22Rv1 (cell line): ENCODE measurements around the gene AGRP.
"Not testable (repeated sequence)": the region's sequence is repeated elsewhere in the genome, so short reads cannot be mapped to it uniquely, and the experiment has no call there.

Source experiments
- H3K27ac ChIP-seq: fragments of 450-650 bp; 2 replicates; pipeline ENCODE4 v1.5.1; 2017
- CTCF ChIP-seq: fragments of 450-650 bp; IDR thresholded peaks from 2 replicates; pipeline ENCODE4 v1.5.1; 2017; ENCODE audit warnings: mild to moderate bottlenecking
- ZFX ChIP-seq: fragments of 450-650 bp; IDR thresholded peaks from 2 replicates; pipeline ENCODE4 v1.6.1; 2017; ENCODE audit warnings: antibody characterized with exemption, borderline replicate concordance

Gene AGRP

GRCh38 chr16:67517155-67517445, 33.8 kb upstream of the AGRP start:
- no peak overlapping the region for H3K27ac ChIP-seq

GRCh38 chr16:67516296-67517154, 33.2 kb upstream of the AGRP start:
- TF ChIP-seq CTCF (no peak), ZFX (no peak)
- no peak overlapping the region for H3K27ac ChIP-seq

More at GRCh38 chr16:67517155-67517445, 33.8 kb upstream of the AGRP start:
- TF ChIP-seq ZFX (no peak), CTCF (no peak)

DNA sequence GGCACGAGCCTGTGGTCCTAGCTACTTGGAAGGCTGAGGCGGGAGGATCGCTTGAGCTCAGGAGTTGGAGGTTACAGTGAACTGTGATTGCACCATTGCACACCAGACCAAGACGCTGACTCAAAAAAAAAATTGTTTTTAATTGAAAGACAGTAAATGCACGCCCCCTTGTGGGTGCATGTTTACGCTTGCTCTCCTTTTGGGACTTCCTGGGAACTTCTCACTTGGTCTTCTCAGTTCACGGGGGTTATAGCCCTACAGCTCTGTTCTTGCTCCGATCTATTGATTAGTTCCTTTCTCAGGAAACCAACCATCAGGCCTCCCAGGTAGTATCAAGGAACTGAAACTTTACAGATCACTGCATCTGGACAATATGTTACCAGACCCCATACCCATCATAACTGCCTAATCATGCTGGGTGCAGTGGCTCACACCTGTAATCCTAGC, 31.1 kb upstream of the AGRP start:
- no peak overlapping the region for H3K27ac ChIP-seq
- TF ChIP-seq ZFX, result no peak
- peak; percentile 86 for TF ChIP-seq CTCF

DNA sequence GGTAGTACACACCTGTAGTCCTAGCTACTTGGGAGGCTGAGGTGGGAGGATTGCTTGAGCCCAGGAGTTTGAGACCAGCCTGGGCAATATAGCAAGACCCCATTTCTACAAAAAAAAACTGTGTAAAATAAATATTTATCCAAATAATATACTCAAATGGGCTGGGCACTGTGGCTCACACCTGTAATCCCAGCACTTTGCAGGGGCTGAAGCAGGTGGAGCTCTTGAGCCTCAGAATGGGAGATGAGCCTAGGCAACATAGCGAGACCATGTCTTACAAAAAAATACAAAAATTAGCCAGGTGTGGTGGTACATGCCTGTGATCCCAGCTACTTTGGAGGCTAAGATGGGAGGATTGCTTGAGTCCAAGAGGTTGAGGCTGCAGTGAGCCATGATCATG, 30.5 kb upstream of the AGRP start:
- not testable (repeated sequence) for H3K27ac ChIP-seq

DNA sequence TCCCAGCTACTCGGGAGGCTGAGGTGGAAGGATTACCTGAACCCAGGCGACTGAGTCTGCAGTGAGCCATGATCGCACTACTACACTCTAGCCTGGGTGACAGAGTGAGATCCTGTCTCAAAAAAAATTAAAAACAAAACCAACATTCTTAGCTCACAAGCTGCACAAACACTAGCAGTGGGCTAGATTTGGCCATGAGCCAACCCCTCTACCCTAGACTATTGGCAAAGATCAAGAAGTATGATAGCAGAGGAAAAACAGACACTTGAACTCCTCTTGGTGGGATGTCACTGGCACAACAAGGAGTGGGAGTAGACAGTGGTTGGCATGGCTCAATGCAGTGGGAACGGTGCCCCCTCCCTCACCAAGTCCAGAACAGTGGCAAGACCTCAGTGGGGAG, 25.7 kb upstream of the AGRP start:
- TF ChIP-seq ZFX (no peak), CTCF (no peak)
- no peak overlapping the region for H3K27ac ChIP-seq

- TF ChIP-seq CTCF (no peak), ZFX (no peak)
- H3K27ac ChIP-seq, result no peak overlapping the region
Measured at GRCh38 chr16:67506468-67506867, 23.1 kb upstream of the AGRP start.

DNA sequence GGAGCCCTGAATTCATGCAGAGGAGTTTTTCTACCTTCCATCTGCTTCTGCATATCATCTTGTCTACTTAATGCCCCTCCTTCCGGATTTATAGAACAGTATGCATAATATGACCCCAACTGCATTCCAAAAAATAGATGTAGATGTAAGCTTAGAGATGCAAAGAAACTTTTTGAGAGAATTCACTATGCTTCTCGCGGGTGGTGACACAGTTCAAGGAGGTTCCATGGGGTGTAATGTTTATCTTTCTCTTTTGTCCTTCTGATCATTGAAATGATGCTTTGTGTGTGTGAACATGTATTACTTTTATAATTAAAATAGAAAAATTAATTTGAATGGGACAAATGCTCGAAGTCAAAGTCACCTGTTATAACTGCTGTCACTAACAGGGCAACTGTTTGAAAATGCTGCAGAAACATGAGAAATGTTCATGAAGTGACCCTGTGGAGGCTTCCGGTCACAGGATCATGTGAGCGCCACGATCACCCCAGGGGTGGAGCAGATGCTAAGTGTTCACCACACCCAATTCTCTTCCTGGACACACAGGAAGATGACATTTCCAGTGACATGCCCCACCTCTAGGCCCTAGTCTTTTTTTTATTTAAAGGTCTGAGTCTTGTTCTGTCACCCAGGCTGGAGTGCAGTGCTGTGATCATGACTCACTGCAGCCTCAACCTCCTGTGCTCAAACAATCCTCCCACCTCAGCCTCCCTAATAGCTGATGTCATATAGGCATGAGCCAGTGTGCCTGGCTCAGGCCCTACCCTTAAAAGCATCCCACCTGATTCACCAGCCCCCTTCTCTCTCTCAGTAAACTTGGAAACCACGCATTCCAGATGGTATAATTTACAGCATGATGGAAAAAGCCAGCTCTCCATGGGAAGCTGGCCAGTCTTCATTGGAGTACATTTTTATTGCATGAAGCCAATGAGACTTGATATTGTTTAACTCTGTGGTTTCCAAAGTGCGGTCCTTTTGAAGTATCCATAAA, 21.0 kb upstream of the AGRP start:
- no peak for TF ChIP-seq ZFX
- TF ChIP-seq CTCF, result no peak
- H3K27ac ChIP-seq, result no peak overlapping the region
